ENCODE data around the gene SNX15.
"Not testable (repeated sequence)": the region's sequence is repeated elsewhere in the genome, so short reads cannot be mapped to it uniquely, and the experiment has no call there.

Gene SNX15

DNA sequence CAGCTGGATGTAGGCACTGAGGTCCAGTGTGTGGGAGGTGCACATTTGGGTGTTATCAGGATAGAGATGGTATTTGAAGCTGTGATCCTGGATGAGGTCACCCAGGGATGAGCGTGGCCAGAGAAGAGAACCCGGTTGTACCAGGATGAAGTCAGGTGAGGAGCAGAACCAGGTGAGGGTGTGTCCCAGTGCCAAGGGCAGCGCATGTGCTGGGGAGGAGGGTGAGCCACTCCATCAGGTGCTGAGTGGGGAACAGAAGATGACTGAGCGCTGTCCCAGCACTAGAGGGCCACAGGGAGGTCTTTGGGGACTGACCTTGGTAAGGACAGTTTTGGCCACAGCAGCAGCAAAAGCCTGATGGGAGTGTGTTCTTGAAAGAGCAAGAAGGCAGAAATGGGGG lies 10.5 kb upstream of the SNX15 start:
- DNase-seq (ENCODE audit: low read depth): no peak

DNA sequence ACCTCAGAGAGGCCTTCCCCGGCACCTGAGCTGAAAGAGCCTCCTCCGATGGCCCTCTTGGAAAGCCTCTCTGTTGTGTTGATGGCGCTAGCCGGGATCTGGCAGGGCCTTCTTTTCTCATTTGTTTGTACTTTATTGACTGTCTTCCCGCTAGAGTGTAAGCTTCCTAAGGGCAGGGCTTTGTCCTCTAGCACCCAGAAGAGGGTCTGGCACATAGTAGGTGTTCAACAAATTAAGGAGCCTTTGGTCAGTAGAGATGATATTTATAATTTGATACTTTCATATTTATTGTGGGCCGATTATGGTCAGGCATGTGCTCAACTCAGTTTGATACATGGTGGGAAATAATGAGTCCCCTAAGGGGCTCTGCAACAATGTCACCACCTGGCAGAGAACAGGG lies 9.3 kb upstream of the SNX15 start:
- no peak for DNase-seq (ENCODE audit: low read depth)

DNA sequence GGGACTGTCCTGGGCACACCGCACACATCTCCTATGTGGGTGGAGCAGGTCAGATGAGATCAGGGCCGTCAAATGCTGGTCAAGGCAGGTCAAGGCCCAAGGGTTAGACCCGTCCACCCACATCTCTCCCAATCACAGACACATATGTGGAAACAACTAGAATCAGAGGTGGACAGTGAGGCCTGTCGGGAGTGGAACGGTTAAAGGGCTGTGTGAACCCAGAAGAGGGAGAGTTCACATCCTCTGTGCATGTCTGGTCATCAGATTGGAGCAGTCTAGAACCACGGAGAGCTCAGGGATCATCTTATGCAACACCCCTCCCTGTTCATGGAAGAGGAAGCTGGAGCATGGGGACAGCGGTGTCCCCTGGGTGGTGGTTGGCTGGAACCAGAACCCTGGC lies 7.4 kb upstream of the SNX15 start:
- DNase-seq (ENCODE audit: low read depth): no peak

DNA sequence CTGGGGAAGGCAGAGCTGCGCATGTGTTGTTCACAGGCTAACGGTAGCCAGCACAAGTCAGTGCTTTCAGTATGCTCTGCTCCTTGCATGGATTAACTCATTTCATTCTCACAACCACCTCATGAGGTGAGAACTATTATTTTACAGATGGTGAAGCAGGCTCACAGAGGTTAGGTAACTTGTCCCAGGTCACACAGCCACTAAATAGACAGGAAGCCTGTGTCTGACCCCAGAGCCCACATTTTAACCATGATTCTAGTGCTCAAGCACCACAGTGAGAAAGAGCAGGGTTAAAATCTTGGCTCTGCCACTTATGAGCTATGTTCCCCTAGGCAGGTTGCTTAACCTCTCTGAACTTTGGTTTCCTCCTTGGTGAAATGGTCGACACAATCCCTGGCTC lies 6.2 kb upstream of the SNX15 start:
- no peak for DNase-seq (ENCODE audit: low read depth)

DNA sequence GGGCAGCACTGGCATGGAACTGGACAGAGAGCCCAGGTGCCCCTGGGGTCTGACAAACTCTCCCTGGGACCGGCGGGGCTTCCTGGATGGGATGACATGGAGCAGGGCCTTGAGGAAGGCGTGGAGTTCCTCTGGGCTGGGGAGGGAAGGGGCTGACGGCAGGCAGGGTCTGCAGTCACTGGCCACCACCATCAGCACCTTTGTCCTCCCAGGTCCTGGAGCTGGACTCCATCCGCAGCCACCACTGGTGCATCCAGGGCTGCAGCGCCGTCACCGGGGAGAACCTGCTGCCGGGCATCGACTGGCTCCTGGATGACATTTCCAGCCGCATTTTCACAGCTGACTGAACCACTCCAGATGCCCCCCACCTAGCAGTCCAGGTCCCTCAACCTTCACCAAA lies 5.7 kb upstream of the SNX15 start:
- DNase-seq (ENCODE audit: low read depth): no peak

DNA sequence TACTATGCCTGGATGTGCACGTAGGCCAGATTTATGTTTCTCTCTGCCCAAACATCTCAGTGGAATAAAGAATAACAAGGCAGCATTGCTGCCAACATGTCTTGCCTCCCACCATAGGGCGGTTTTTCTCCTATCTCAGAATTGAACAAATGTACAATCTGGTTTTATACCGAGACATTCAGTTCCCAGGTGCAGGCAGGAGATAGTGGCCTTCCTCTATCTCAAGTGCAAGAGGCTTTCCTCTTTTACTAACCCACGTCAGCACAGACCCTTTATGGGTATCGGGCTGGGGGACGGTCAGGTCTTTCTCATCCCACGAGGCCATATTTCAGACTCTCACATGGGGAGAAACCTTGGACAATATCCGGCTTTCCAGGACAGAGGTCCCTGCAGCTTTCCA lies 3.7 kb upstream of the SNX15 start:
- not testable (repeated sequence) for DNase-seq (ENCODE audit: low read depth)

DNA sequence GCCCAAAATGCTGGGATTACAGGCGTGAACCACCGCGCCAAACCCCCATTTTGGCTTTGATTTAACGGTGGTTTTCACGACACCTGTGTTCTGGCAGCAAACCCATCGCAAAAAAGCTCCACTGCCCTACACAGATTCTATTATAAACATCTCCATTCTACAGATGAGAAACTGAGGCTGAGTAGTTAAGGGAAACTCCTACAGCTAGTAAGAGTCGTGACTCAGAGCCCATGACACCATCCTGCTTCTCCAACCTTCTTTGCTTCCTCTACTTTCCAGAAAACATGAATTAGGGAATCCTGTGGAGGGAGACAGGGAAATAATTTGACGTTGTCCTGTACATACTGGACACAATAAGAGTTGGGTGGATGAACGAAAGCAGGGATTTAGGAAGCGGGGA lies 429 bp upstream of the SNX15 start:
- DNase-seq (ENCODE audit: low read depth): peak; percentile 67

DNA sequence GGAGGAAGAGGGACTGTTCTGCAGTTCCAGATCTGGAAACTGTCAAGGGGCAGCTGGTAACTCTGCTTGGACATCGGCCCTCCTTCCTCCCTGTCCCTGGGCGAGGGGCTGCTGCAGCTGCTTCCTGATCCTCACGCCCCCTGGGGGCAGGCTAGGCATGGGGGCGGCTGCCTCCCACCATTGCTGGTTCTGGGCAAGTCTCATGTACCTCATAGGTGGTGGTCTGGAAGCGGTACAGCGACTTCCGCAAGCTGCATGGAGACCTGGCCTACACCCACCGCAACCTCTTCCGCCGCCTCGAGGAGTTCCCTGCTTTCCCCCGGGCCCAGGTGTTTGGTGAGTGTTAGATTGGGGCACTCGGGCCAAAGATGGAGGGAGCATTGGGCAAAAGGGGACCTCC lies 5.0 kb downstream of the SNX15 start:
- no peak for DNase-seq (ENCODE audit: low read depth)

DNA sequence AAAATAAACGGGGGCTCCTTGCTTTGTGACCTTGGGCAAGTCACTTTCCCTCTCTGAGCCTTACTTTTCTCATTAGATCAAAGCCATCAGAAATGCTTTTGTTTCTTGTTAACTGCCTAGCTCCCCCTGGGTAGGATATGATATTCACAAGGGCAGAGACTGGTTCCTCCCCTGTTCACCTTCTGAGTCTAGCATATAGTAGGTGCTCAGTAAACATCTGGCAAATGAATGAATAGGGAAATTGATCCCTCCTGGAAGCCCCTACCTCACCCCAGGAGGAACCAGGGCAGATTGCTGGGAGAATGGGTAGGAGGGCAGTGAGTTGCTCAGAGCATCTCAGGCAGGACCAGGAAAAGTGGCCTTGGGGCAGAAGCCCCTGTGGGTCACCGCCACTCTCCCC lies 7.2 kb downstream of the SNX15 start:
- no peak for DNase-seq (ENCODE audit: low read depth)

DNA sequence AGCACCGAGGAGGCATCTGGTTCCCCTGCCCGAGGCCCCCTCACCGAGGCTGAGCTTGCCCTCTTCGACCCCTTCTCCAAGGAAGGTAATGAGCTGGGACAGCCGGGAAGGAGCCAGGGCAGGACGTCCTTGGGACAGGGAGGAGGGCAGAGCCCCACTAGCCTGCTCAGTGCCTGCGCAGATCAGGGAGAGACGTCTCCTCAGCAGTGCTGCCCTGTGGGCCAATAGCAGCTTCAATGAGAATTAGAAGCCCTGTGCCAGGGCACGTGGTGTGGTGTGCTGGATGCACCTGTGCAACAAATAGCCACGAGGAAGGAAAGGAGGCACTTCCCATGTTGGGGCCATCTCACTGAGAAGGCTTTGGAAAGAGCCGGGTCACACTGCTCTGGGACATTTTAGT lies 8.3 kb downstream of the SNX15 start:
- DNase-seq (ENCODE audit: low read depth): no peak

DNA sequence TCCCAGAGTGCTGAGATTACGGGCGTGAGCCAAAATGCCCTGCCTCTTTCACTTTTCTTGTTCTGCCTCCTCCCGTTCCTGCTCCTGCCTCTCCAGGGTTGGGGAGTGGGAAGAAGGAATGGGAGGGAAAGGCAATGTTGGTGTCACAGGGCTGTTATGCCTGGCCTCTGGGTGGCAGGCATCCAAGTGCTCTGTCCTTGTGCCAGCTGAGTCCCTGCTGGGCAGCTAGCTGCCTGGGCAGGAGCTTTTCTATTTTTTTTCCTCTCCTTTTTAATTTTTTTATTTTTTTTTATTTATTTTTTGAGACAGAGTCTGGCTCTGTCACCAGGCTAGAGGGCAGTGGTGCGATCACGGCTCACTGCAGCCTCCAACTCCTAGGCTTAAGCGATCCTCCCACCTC lies 9.7 kb downstream of the SNX15 start:
- no peak for DNase-seq (ENCODE audit: low read depth)

DNA sequence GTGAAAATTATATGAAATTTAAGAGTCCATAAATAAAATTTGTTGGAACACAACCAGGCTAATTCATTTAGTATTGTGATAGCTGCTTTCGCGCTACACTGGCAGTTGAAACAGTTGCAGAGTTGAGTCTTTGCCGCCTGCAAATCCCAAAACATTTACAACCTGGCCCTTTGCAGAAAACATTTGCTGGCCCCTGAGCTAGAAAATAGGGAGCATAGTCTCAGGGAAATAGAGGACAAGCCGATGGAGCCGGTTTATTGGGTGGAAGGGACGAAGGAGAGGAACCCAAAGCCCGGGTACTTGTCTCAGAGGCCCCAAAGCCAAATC lies 13.2 kb downstream of the SNX15 start:
- no peak for DNase-seq (ENCODE audit: low read depth)

DNA sequence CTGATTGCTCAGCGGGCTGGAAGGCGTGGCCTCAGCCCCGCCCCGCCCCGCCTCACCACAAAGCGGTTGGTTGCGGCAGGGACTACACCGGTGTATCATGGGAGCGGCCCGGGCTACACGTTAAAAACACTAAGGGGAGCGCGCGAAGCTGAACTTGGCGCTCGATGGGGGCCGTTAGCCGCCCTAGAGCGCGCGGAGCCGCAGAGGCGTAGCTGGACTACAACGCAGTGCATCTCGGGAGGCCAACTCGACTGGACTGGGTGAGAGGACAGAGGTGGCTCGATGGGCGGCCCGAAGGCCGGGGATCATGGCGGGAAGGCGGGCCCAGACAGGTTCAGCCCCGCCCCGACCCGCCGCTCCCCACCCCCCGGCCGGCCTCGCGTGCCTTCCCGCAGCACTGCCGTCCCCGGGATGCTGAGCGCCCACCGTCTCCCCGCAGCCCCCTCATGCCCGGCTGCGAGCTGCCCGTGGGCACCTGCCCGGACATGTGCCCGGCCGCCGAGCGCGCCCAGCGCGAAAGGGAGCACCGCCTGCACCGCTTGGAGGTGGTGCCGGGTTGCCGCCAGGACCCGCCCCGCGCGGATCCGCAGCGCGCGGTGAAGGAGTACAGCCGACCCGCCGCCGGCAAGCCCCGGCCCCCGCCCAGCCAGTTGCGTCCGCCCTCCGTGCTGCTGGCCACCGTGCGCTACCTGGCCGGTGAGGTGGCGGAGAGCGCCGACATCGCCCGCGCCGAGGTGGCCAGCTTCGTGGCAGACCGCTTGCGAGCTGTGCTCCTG lies 13.8 kb downstream of the SNX15 start, which contains the start of gene SAC3D1:
Gene SAC3D1, plus strand, starts transcription at position 364 of the 776 bp plus-strand sequence. Its CDS starts 83 bp downstream, at position 447.
- peak; percentile 89 for DNase-seq (ENCODE audit: low read depth)

DNA sequence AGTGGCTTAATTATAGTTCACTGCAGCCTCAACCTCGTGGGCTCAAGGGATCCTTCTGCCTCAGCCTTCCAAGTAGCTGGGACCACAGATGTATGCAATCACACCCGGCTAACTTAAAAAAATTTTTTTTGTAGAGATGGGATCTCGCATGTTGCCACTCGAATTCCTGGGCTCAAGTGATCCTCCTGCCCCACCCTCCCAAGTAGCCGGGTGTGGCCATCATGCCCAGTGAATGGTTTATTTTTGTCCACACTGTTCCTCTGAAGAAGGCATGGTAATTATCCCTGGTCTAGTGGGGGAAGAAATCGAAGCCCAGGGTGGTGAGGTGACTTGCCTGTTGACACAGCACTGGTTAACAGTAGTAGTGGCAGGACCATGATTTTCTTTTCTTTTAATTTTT lies 15.7 kb downstream of the SNX15 start:
- no peak for DNase-seq (ENCODE audit: low read depth)

DNA sequence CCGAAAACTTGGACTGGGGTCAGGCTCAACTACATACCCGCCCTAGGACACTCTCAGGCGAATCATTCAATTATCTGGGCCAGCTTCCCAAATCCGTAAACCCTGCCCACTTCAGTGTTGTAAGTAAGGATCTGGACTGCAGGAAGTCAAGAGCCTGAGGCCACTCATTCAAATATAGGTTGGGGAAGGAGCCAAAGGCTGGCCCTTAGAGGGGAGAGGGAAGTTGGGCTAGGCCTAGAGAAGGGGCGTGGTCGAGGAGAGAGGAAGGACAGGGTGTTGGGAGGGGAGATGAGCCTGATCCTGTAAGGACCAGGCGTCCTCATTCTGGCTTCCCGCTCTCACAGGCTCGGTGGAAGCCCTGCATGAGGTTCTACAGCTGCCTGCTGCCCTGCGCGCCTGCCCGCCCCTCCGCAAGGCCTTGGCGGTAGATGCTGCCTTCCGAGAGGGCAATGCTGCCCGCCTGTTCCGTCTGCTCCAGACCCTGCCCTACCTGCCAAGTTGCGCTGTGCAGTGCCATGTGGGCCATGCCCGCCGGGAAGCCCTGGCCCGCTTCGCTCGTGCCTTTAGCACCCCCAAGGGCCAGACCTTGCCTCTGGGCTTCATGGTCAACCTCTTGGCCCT lies 16.8 kb downstream of the SNX15 start:
- DNase-seq (ENCODE audit: low read depth): no peak

DNA sequence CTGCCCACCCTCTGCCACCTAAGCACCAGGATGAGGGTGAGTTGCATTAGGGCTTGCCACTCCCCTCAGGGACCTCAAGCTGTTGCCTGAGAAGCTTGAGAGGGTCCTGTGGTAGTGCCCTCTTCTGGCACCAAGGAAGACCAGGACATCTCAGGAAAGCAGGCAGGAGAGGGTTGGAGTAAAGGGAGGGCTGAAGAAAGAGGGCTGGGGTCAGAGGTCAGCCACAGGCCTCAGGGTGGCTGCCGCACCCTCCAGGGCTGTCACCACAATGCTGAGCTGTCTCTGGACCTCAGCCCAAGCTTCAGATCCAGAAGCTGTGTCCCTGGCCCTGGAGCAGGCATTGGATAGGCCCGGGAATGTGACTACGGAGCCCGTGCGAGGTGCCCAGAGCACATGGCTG lies 17.8 kb downstream of the SNX15 start:
- no peak for DNase-seq (ENCODE audit: low read depth)

DNA sequence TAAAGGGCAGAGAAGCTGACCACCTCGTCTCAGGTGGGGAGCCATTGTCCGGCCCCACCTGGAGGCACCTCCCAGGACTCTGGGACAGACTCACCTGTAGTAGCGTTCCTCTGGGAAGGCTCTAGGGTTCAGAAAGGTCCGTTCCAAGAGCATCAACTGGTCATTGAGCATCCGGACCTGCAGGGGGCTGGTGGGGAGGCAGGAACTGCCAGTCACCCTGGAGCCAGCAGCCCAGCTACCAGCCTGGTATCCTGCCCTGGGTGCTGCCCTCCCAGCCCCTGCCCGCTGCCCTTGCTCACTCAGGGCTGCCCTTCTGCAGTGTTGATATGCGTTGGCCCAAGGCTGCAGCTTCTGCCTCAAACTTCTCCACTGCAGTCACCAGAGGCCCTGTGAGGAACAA lies 18.5 kb downstream of the SNX15 start:
- no peak for DNase-seq (ENCODE audit: low read depth)

DNA sequence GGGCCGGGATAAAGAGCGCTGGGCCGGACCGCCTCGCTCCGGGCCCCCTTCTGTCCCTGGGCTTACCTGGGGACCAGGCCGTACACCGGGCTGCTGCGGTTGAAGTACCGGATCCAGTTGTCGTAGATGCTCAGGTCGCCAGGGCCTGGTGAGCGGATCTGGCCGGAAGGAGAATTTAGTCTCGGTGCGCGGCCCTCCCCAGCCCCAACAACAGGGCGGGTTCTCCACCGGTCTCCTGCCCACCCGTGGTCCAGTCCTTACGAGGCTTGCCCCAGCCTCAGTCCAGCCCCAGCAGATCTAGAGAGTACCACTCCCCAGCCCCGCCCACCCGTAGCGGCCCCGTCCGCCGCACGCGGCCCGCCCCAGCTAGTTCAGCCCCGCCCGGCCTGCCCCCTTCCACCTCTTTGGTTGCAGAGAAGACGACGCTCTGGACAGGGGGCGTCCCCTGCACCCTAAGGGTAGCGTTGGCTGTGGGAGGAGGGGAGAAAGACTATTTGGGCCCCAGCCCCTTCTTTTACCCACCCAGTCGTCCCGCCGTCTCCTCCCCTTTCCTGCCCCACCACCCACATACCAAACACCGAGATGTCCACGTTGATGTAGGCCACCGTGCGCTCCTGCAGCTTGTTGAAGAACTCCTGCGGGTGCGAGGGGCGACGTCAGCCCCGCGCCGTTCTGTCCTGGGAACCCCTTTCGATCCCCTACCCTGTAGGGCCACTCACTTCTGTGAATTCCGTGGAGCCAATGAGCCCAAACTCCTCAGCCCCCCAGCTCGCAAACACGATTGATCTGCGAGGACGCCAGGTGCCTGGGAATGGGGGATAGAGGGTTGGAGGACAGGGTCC lies 20.6 kb downstream of the SNX15 start:
- no peak for DNase-seq (ENCODE audit: low read depth)

DNA sequence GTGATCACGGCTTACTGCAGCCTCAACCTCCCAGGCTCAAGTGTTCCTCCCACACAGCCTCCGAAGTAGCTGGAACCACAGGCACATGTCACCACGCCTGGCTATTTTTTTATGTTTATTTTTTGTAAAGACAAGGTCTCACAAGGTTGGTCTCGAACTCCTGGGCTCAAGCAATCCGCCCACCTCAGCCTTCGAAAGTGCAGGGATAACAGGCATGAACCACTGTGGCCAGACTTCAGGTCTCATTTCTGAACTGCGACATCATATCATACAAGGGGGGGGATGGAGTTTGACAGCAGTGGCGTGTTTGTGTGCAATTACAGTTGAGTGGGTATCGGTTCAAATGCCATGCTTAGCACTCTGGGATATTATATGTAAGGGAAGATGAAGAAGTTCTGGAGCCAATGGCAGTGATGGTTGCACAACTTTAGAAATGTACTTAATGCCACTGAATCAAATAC lies 24.2 kb downstream of the SNX15 start:
- no peak for DNase-seq (ENCODE audit: low read depth)

DNA sequence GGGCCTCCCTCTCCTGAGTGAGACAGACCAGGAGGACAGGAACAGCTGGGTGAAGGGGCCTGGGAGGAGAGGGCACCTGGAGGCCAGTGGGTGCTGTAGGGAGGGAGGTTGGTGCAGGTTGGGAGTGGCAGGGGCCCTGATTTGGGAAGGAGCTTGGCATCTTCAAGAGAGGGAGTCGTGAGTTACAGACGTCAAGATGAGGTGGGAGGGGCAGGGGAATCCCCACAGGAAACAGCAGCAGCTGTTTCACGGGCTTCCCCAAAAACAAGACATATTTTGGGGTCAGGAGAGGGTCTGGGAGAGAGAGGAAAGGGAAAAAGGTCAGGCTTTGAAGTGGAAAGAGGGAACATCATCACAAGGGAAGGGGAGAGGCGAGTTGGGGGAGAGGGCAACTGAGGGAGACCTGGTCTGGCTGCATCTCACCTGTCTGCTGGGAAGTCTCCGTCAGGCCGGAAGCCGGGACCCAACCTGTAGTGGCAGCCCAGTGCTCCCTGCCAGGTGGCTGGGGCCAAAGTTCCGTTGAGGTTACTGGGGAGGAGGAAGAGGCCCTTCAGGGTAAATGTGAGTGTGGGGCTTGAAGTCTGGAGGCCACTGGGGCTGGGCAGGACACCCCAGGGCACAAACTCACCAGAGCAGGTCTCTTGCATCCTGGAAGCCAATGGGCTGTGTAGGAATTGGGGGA lies 26.7 kb downstream of the SNX15 start:
- no peak for DNase-seq (ENCODE audit: low read depth)

DNA sequence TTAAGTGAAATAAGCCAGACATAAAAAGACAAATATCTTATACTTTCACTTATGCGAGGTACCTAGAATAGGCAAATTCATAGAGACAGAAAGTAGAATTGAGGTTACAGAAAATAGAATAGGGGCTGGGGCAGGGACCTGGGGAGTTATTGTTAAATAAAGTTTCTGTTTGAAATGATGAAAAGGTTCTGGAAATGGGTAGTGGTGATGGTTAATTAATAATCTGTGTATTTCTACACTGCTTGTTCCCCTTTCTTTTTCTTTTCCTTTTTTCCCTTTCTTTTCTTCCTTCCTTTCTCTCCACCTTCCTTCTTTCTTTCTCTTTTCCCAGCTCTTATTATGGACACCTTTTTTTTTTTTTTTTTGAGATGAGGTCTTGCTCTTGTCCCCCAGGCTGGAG lies 28.3 kb downstream of the SNX15 start:
- no peak for DNase-seq (ENCODE audit: low read depth)

DNA sequence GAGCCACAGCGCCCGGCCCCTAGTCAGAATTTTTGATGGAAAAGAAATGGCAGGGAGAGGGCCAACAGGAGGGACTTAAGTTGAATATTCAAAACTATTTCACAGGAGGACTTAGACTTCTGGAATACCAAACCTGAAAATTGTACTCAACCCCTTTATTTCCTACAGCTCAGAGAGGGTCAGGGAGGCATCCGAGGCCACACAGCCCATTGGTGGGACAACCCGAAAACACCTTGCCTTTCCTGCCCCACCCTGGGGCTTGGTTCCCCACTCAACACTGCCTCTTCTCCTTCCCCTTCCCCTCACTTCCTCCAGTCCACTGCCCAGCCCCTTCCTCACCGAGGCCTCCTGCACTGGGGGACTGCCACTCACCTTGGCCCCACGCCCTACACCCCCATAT lies 29.8 kb downstream of the SNX15 start:
- no peak for DNase-seq (ENCODE audit: low read depth)

DNA sequence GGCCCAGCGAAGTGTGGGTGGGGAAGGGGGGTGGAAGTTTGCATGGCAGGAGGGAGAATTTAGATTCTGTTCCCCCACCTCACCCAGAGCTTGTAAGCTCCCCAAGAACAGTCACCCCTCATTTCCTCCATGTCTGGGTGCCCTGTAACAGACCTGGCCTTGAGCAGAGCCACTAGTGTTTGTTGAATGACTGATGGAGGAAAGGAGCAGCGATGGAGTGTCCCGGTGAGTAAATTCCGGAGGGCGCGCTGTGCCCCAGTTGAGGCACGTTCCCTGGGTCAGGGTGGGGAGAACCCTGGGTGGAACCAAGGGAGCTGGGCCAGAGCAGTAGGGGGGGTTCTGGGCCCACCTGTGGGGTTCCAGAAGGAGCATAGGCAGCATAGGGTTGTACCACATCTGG lies 30.3 kb downstream of the SNX15 start:
- DNase-seq (ENCODE audit: low read depth): no peak

Data from amniotic epithelial cell (primary cell).